Liver (tissue), 9 donors: ENCODE data around the gene LIPH. TPM values are rescaled to one million over a fixed set of nuclear protein-coding genes. Genes with fewer than 3 reads are reported as not detected.

Experiments
- DNase-seq: peaks from one replicate; pipeline ENCODE4 v3.0.0-alpha.2; 2017; ENCODE audit warnings: low spot score
- H3K27ac ChIP-seq, 2 donors: one replicate each; pipeline ENCODE4 v1.7.0; 2013; ENCODE audit warnings: inconsistent platforms in 2 of 2, low read length in 2 of 2, control low read depth in 1 of 2, low read depth in 1 of 2, mild to moderate bottlenecking in 1 of 2
- H3K27me3 ChIP-seq, 4 donors: one replicate each; pipeline versions ENCODE4 v1.6.1 to v1.7.0; 2013; ENCODE audit warnings: low read length in 3 of 4, inconsistent platforms in 1 of 4, mild to moderate bottlenecking in 1 of 4, moderate library complexity in 1 of 4; ENCODE audit not compliant: control insufficient read depth in 4 of 4, insufficient read depth in 4 of 4
- H3K36me3 ChIP-seq, 4 donors: one replicate each; pipeline versions ENCODE4 v1.6.1 to v1.7.0; 2013; ENCODE audit warnings: low read length in 3 of 4, mild to moderate bottlenecking in 3 of 4, low read depth in 1 of 4, moderate library complexity in 1 of 4; ENCODE audit not compliant: control insufficient read depth in 4 of 4, insufficient read depth in 3 of 4
- H3K4me1 ChIP-seq, 4 donors: one replicate each; pipeline versions ENCODE4 v1.6.1 to v1.7.0; 2013; ENCODE audit warnings: low read length in 3 of 4, mild to moderate bottlenecking in 3 of 4, moderate library complexity in 1 of 4; ENCODE audit not compliant: control insufficient read depth in 4 of 4, insufficient read depth in 4 of 4
- H3K4me3 ChIP-seq, 3 donors: one replicate each; pipeline versions ENCODE4 v1.6.1 to v1.7.0; 2013; ENCODE audit warnings: low read length in 3 of 3, control low read depth in 1 of 3, low read depth in 1 of 3, mild to moderate bottlenecking in 1 of 3
- H3K9ac ChIP-seq, 2 donors: one replicate each; pipeline ENCODE4 v1.7.0; 2013; ENCODE audit warnings: low read length in 2 of 2, mild to moderate bottlenecking in 2 of 2, moderate library complexity in 2 of 2, control low read depth in 1 of 2, low read depth in 1 of 2
- H3K9me3 ChIP-seq, 4 donors: one replicate each; pipeline versions ENCODE4 v1.6.1 to v1.7.0; 2013; ENCODE audit warnings: low read length in 3 of 4; ENCODE audit not compliant: control insufficient read depth in 4 of 4
- ATF3 ChIP-seq: IDR thresholded peaks from 2 replicates; pipeline ENCODE4 v1.6.1; 2016; ENCODE audit warnings: antibody characterized with exemption
- CTCF ChIP-seq: fragments of 150-350 bp; IDR thresholded peaks from 2 replicates; pipeline ENCODE4 v1.5.1; 2017; ENCODE audit warnings: improper control_type of control experiment, low read depth, low read length; ENCODE audit not compliant: missing input control
- EGR1 ChIP-seq, 2 donors: IDR thresholded peaks; 2 replicates each; pipeline ENCODE4 v1.6.1; 2016 to 2018; ENCODE audit warnings: antibody characterized with exemption in 2 of 2, low read depth in 2 of 2
- FOXA1 ChIP-seq: IDR thresholded peaks from 2 replicates; pipeline ENCODE4 v1.6.1; 2016; ENCODE audit warnings: antibody characterized with exemption
- GABPA ChIP-seq, 2 donors: IDR thresholded peaks in 1 of 2; conservative IDR thresholded peaks in 1 of 2; 2 replicates each; pipeline ENCODE4 v1.6.1; 2016; ENCODE audit warnings: antibody characterized with exemption in 2 of 2, mild to moderate bottlenecking in 1 of 2, moderate library complexity in 1 of 2
- HNF4A ChIP-seq, 2 donors: conservative IDR thresholded peaks; 2 replicates each; pipeline ENCODE4 v1.6.1; 2016; ENCODE audit warnings: antibody characterized with exemption in 2 of 2, mild to moderate bottlenecking in 2 of 2
- HNF4G ChIP-seq: IDR thresholded peaks from 2 replicates; pipeline ENCODE4 v1.6.1; 2016; ENCODE audit warnings: antibody characterized with exemption
- JUND ChIP-seq, 2 donors: IDR thresholded peaks; 2 replicates each; pipeline ENCODE4 v1.6.1; 2016; ENCODE audit warnings: antibody characterized with exemption in 2 of 2
- MAX ChIP-seq: IDR thresholded peaks from 2 replicates; pipeline ENCODE4 v1.6.1; 2016; ENCODE audit warnings: antibody characterized with exemption
- NR2F2 ChIP-seq: IDR thresholded peaks from 2 replicates; pipeline ENCODE4 v1.6.1; 2016; ENCODE audit warnings: antibody characterized with exemption
- RAD21 ChIP-seq, 2 donors: IDR thresholded peaks; 2 replicates each; pipeline ENCODE4 v1.6.1; 2016; ENCODE audit warnings: antibody characterized with exemption in 2 of 2, mild to moderate bottlenecking in 2 of 2
- REST ChIP-seq: IDR thresholded peaks from 2 replicates; pipeline ENCODE4 v1.6.1; 2016; ENCODE audit warnings: antibody characterized with exemption, mild to moderate bottlenecking
- RXRA ChIP-seq, 2 donors: IDR thresholded peaks; 2 replicates each; pipeline ENCODE4 v1.6.1; 2017 to 2018; ENCODE audit warnings: antibody characterized with exemption in 2 of 2, mild to moderate bottlenecking in 1 of 2
- SP1 ChIP-seq: IDR thresholded peaks from 2 replicates; pipeline ENCODE4 v1.6.1; 2018; ENCODE audit warnings: antibody characterized with exemption, mild to moderate bottlenecking
- TAF1 ChIP-seq: conservative IDR thresholded peaks from 2 replicates; pipeline ENCODE4 v1.6.1; 2016; ENCODE audit warnings: antibody characterized with exemption, mild to moderate bottlenecking
- YY1 ChIP-seq: IDR thresholded peaks from 2 replicates; pipeline ENCODE4 v1.6.1; 2016; ENCODE audit warnings: antibody characterized with exemption, mild to moderate bottlenecking
- ZBTB33 ChIP-seq: IDR thresholded peaks from 2 replicates; pipeline ENCODE4 v1.6.1; 2016; ENCODE audit warnings: antibody characterized with exemption
- WGBS: extraction: QIAGEN DNeasy Blood & Tissue Kit; methylation state at CpG from one replicate; pipeline ENCODE4 v1.1.7; 2013; 5-methylcytosine and 5-hydroxymethylcytosine counted together
- polyA plus RNA-seq, 2 donors: library from polyadenylated mRNA; stranded (reverse) in 1 of 2; unstranded in 1 of 2; fragments of 200-250 nt in 1 of 2; fragments of >200 nt in 1 of 2; fragmentation: Nextera tagmentation in 1 of 2; extraction: Ambion mirVana in 1 of 2; gene quantifications; one replicate each; pipeline versions ENCODE4 v1.2.1 to v1.2.3, GENCODE V29; 2013 to 2015
- total RNA-seq, 2 donors: library from RNA; depleted of rRNA; stranded (reverse); fragments of >200 nt; gene quantifications; one replicate each; pipeline ENCODE4 v1.2.3, GENCODE V29; 2014
- donor health status: healthy.
- donor health status: healthy.
- donor health status: healthy.
- donor health status: healthy.
- donor health status: healthy.

The LIPH gene
- total and polyA plus RNA-seq, 4 donors, result under 0.01 to 0.23 (median 0.09) TPM; not detected in 1

GRCh38 chr3:185519021-185519420, 33.4 kb downstream of the LIPH start:
- Histone ChIP-seq H3K9ac (no peak overlapping the region), H3K36me3 (no peaks in the 10 kb centered on the region), H3K27ac (no peak overlapping the region), H3K9me3 (no peaks in the 10 kb centered on the region), H3K4me3 (no peak overlapping the region), H3K4me1 (no peaks in the 10 kb centered on the region), H3K27me3 (no peaks in the 10 kb centered on the region)
- DNase-seq, result no peak
- 72% methylated on average over 5 of the region's 5 CpGs for WGBS
- TF ChIP-seq ZBTB33 (no peak), TAF1 (no peak), EGR1 (IDR thresholded peaks at IDR 0.05; ENCODE audit: low read depth in 2 of 2) (no peak), RAD21 (IDR thresholded peaks at IDR 0.05) (peak; percentile 49 to 56), GABPA (IDR thresholded peaks at IDR 0.05 in 1 of 2, conservative IDR thresholded peaks at IDR 0.05 in 1 of 2) (no peak), RXRA (IDR thresholded peaks at IDR 0.05) (no peak), HNF4G (no peak), HNF4A (conservative IDR thresholded peaks at IDR 0.05) (no peak)

- Histone ChIP-seq H3K27me3 (no peaks in the 10 kb centered on the region), H3K9me3 (no peaks in the 10 kb centered on the region), H3K4me3 (no peak overlapping the region), H3K36me3 (no peaks in the 10 kb centered on the region), H3K9ac (no peak overlapping the region), H3K4me1 (no peaks in the 10 kb centered on the region), H3K27ac (no peak overlapping the region)
- TF ChIP-seq EGR1 (IDR thresholded peaks at IDR 0.05; ENCODE audit: low read depth in 2 of 2) (no peak), JUND (IDR thresholded peaks at IDR 0.05) (no peak), HNF4A (conservative IDR thresholded peaks at IDR 0.05) (no peak), CTCF (no peak), HNF4G (no peak), REST (no peak), ZBTB33 (no peak), YY1 (no peak), GABPA (IDR thresholded peaks at IDR 0.05 in 1 of 2, conservative IDR thresholded peaks at IDR 0.05 in 1 of 2) (no peak), ATF3 (no peak), MAX (no peak), RAD21 (IDR thresholded peaks at IDR 0.05) (no peak), NR2F2 (no peak), SP1 (no peak), FOXA1 (no peak)
- WGBS, result 80% methylated on average over 2 of the region's 2 CpGs
- DNase-seq, result no peak
Measured at GRCh38 chr3:185517387-185518130, 34.8 kb downstream of the LIPH start.
